ENCODE measurements around the gene PLAGL2. TPM values are rescaled to one million over a fixed set of nuclear protein-coding genes. Genes with fewer than 3 reads are reported as not detected.

PLAGL2 gene, protein sequence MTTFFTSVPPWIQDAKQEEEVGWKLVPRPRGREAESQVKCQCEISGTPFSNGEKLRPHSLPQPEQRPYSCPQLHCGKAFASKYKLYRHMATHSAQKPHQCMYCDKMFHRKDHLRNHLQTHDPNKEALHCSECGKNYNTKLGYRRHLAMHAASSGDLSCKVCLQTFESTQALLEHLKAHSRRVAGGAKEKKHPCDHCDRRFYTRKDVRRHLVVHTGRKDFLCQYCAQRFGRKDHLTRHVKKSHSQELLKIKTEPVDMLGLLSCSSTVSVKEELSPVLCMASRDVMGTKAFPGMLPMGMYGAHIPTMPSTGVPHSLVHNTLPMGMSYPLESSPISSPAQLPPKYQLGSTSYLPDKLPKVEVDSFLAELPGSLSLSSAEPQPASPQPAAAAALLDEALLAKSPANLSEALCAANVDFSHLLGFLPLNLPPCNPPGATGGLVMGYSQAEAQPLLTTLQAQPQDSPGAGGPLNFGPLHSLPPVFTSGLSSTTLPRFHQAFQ
- total RNA-seq (2021; ENCODE audit: unreplicated experiment) (40.6 TPM), Bru-seq, nascent RNA (percentile 96 among the genes with signal in this experiment), BruChase-seq, experiment 1, labeled RNA remaining after a 2-hour chase (percentile 98 among the genes with signal in this experiment), BruChase-seq, experiment 2, labeled RNA remaining after a 6-hour chase (percentile 86 among the genes with signal in this experiment)
- polyA plus RNA-seq (2012; ENCODE audit: insufficient read length): 18.8 TPM
- long read RNA-seq, full-length matches to known transcripts: 1 of 27 reads
- long read RNA-seq, partial matches to known transcripts: 0 of 27 reads
- long read RNA-seq, other reads (novel, unspliced or antisense): 26 of 27 reads

DNA sequence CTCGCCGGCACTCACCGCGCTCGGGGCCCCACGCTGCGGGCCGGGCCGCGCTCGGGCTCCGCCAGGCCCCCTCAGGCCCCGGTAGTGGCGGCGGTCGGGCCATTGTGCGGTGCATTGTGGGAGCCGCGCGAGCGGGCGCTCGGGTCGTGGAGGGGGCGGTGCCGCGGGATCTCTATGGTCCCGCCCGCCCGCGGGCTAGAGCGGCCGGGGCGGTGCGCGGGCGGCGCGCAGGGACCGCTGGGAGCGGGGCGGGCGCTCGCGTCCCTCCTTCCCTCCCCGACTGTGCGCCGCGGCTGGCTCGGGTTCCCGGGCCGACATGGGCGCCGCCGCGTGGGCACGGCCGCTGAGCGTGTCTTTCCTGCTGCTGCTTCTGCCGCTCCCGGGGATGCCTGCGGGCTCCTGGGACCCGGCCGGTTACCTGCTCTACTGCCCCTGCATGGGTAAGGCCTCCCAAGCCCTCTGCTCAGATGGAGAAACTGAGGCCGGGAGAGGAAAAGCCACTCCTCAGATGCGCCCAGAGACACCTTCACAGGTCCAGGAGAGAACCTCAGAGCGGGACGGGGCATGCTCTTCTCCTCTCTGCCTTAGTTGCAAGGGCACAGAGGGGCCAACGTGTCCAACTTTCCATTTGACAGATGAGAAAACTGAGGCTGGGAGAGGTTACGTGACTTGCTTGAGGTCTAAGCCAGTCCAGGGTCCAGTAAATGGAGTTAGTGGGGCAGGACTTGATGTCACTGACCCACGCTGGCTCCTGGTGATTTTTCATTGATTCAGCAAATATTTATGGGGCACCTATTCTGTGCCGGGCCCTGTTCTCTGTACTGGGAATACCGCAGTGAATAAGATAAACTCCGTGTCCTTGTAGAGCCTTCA is at the start of gene PLAGL2, which contains the start of gene POFUT1:
TSS of gene PLAGL2 (minus strand) at position 118 of the 873 bp plus-strand sequence. CDS start 5,565 bp downstream, outside the sequence.
TSS of gene POFUT1 (plus strand) at position 255 of the 873 bp plus-strand sequence. CDS start at position 317, 62 bp downstream.
- TSS peak; percentile 73 for BruUV-seq (replicated peaks)
- no peaks in the 10 kb centered on the region for H3K27me3 ChIP-seq (ENCODE audit: control insufficient read depth, insufficient read depth, low read length)
- ChIA-PET POLR2A (interaction anchor here (0.6 kb wide), 2 partner anchors 34 to 181 kb away, joined by 3 to 8 read pairs; no protein-coding TSS in a partner anchor), CTCF (interaction anchor here (0.6 kb wide), 1 partner anchor 181 kb away, joined by 3 read pairs; no protein-coding TSS in a partner anchor)
- peaks cover 7% of the 10 kb centered on the region; the same call in 1 of the 2 replicates for H3K36me3 ChIP-seq (ENCODE audit: control insufficient read depth, insufficient read depth, low read length)
- peak within 1 kb of the TSS; percentile 66 to 100 for H3K4me3 ChIP-seq (ENCODE audit: low read depth in 2 of 2, low read length in 2 of 2)
- TF ChIP-seq TCF7L2 (IDR thresholded peaks at IDR 0.05; ENCODE audit: low read depth, low read length) (peak; percentile 24; the same call in 1 of the 2 replicates), SIN3A (IDR thresholded peaks at IDR 0.05; ENCODE audit: borderline replicate concordance, insufficient read depth, low read depth, low read length) (peak; percentile 61; the same call in 1 of the 2 replicates), POLR2AphosphoS5 (IDR thresholded peaks at IDR 0.05; ENCODE audit: low read depth, low read length) (peak; percentile 94)
- TF ChIP-seq, protein P1, sequence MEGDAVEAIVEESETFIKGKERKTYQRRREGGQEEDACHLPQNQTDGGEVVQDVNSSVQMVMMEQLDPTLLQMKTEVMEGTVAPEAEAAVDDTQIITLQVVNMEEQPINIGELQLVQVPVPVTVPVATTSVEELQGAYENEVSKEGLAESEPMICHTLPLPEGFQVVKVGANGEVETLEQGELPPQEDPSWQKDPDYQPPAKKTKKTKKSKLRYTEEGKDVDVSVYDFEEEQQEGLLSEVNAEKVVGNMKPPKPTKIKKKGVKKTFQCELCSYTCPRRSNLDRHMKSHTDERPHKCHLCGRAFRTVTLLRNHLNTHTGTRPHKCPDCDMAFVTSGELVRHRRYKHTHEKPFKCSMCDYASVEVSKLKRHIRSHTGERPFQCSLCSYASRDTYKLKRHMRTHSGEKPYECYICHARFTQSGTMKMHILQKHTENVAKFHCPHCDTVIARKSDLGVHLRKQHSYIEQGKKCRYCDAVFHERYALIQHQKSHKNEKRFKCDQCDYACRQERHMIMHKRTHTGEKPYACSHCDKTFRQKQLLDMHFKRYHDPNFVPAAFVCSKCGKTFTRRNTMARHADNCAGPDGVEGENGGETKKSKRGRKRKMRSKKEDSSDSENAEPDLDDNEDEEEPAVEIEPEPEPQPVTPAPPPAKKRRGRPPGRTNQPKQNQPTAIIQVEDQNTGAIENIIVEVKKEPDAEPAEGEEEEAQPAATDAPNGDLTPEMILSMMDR (IDR thresholded peaks at IDR 0.05): no peak
- TF ChIP-seq, protein P2, sequence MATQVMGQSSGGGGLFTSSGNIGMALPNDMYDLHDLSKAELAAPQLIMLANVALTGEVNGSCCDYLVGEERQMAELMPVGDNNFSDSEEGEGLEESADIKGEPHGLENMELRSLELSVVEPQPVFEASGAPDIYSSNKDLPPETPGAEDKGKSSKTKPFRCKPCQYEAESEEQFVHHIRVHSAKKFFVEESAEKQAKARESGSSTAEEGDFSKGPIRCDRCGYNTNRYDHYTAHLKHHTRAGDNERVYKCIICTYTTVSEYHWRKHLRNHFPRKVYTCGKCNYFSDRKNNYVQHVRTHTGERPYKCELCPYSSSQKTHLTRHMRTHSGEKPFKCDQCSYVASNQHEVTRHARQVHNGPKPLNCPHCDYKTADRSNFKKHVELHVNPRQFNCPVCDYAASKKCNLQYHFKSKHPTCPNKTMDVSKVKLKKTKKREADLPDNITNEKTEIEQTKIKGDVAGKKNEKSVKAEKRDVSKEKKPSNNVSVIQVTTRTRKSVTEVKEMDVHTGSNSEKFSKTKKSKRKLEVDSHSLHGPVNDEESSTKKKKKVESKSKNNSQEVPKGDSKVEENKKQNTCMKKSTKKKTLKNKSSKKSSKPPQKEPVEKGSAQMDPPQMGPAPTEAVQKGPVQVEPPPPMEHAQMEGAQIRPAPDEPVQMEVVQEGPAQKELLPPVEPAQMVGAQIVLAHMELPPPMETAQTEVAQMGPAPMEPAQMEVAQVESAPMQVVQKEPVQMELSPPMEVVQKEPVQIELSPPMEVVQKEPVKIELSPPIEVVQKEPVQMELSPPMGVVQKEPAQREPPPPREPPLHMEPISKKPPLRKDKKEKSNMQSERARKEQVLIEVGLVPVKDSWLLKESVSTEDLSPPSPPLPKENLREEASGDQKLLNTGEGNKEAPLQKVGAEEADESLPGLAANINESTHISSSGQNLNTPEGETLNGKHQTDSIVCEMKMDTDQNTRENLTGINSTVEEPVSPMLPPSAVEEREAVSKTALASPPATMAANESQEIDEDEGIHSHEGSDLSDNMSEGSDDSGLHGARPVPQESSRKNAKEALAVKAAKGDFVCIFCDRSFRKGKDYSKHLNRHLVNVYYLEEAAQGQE (IDR thresholded peaks at IDR 0.05; ENCODE audit: insufficient read depth in 1 of 2, low read depth in 2 of 2, low read length in 1 of 2): no peak; a peak in 1 of 4 replicates
- peak within 1 kb of the TSS; percentile 93 for H3K27ac ChIP-seq (ENCODE audit: low read length)
- ATAC-seq: peak; percentile 99
- peak; percentile 32 for DNase-seq (ENCODE audit: low read depth, low spot score)
- H3K4me1 ChIP-seq (ENCODE audit: control insufficient read depth, insufficient read depth, low read length): peaks cover 36% of the 10 kb centered on the region
- intact Hi-C loops (cut with micrococcal nuclease; ENCODE audit: unreplicated experiment): no loop called here
- H3K9me3 ChIP-seq (ENCODE audit: control insufficient read depth, insufficient read depth, low read depth, low read length): no peaks in the 10 kb centered on the region
- in situ Hi-C loops (cut with HindIII; ENCODE audit: low pct_unique_long_range_greater_than_20kb, low sequenced_read_pairs): no loop called here

DNA sequence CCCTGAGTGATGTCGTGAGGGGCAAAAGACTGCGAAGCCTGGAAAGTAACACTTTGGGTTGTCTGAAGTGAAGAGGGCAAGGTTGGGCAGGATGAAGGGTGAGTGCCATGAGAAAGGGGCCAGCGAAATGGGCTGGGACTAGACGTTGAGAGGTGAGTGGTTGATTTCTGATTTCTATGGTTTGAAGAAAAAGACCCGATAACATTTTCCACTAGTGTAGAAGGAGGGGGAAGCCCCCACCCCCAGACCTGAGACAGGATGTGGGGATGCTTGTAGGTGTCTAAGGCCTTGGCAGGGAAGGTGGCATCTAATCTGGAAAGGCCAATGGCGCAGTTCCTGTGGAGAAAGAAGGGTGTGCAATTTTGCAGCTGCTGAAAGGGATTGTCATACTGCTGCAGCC is 44.6 kb upstream of the PLAGL2 start:
- TF ChIP-seq, protein P2 (IDR thresholded peaks at IDR 0.05; ENCODE audit: insufficient read depth in 1 of 2, low read depth in 2 of 2, low read length in 1 of 2): no peak
- TF ChIP-seq SIN3A (IDR thresholded peaks at IDR 0.05; ENCODE audit: borderline replicate concordance, insufficient read depth, low read depth, low read length) (no peak), TCF7L2 (IDR thresholded peaks at IDR 0.05; ENCODE audit: low read depth, low read length) (no peak), POLR2AphosphoS5 (IDR thresholded peaks at IDR 0.05; ENCODE audit: low read depth, low read length) (no peak)
- TF ChIP-seq, protein P1 (IDR thresholded peaks at IDR 0.05): no peak
- no peaks in the 10 kb centered on the region for H3K9me3 ChIP-seq (ENCODE audit: control insufficient read depth, insufficient read depth, low read depth, low read length)
- DNase-seq (ENCODE audit: low read depth, low spot score) (no peak), ATAC-seq (no peak)
- CTCF ChIA-PET: interaction anchor here (0.7 kb wide), 1 partner anchor 11 kb away, joined by 7 read pairs; no protein-coding TSS in a partner anchor
- H3K27me3 ChIP-seq (ENCODE audit: control insufficient read depth, insufficient read depth, low read length): no peaks in the 10 kb centered on the region
- no TSS peak for BruUV-seq (replicated peaks)
- POLR2A ChIA-PET: interaction anchor here (0.7 kb wide), 1 partner anchor 177 kb away, joined by 4 read pairs; no protein-coding TSS in a partner anchor
- no peak overlapping the region for H3K27ac ChIP-seq (ENCODE audit: low read length)
- intact Hi-C loops (cut with micrococcal nuclease; ENCODE audit: unreplicated experiment): loop anchor here (10.0 kb wide), 1 partner anchor 63 kb away; no protein-coding TSS in a partner anchor
- in situ Hi-C loops (cut with HindIII; ENCODE audit: low pct_unique_long_range_greater_than_20kb, low sequenced_read_pairs): no loop called here
- H3K4me1 ChIP-seq (ENCODE audit: control insufficient read depth, insufficient read depth, low read length): peaks cover 19% of the 10 kb centered on the region
- no peaks in the 10 kb centered on the region for H3K36me3 ChIP-seq (ENCODE audit: control insufficient read depth, insufficient read depth, low read length)
- no peak overlapping the region for H3K4me3 ChIP-seq (ENCODE audit: low read depth in 2 of 2, low read length in 2 of 2)

All from Panc1 (cell line).